ENCODE data around the gene TRAPPC5. TPM values are rescaled to one million over a fixed set of nuclear protein-coding genes. Genes with fewer than 3 reads are reported as not detected.

The TRAPPC5 gene
- total and polyA plus RNA-seq, 2 experiments from 2014 or later = 78.3 to 252 TPM

- TF ChIP-seq ZNF462 (CRISPR knock-in tag; IDR thresholded peaks at IDR 0.05) = no peak
- no peak for TF ChIP-seq STAT1 (IDR thresholded peaks at IDR 0.05; ENCODE audit: unreplicated experiment)
- no peak for TF ChIP-seq EZH2phosphoT487 (IDR thresholded peaks at IDR 0.05; ENCODE audit: unreplicated experiment)
Observed at GRCh38 chr19:7644550-7644877, 36.1 kb upstream of the TRAPPC5 start (continued).

- H3K36me3 Mint-ChIP-seq (ENCODE audit: low read depth) = peaks cover 3% of the 10 kb centered on the region; the same call in 1 of the 3 replicates
- H3K4me1 Mint-ChIP-seq = no peaks in the 10 kb centered on the region
- no peak overlapping the region for H3K27ac Mint-ChIP-seq
- DNase-seq (ENCODE audit: low spot score) (no peak), ATAC-seq (no peak)
- H3K9me2 ChIP-seq (ENCODE audit: insufficient read depth) = no peaks in the 10 kb centered on the region
- H4K20me1 ChIP-seq (replicated peaks; ENCODE audit: insufficient read depth) = no peaks in the 10 kb centered on the region; the same call in 1 of the 2 replicates
- H3K4me3 Mint-ChIP-seq = no peak overlapping the region
- H3K4me3 ChIP-seq = no peak overlapping the region
- peaks cover 2% of the 10 kb centered on the region for H3F3A ChIP-seq (replicated peaks; ENCODE audit: low read depth)
- no peaks in the 10 kb centered on the region for H3K36me3 ChIP-seq (ENCODE audit: insufficient read depth)
- no peaks in the 10 kb centered on the region for H3K79me2 ChIP-seq (replicated peaks; ENCODE audit: insufficient read depth)
- no peaks in the 10 kb centered on the region for H3K27me3 ChIP-seq (ENCODE audit: insufficient read depth)
- H3K9me3 Mint-ChIP-seq = no peaks in the 10 kb centered on the region
- peaks cover 10% of the 10 kb centered on the region for H3K27me3 Mint-ChIP-seq (ENCODE audit: insufficient read depth, low read depth, poor library complexity)
- no peaks in the 10 kb centered on the region for H3K4me1 ChIP-seq (ENCODE audit: insufficient read depth)
- H3K27ac ChIP-seq (ENCODE audit: low read depth) = no peak overlapping the region
- H3K4me2 ChIP-seq = no peak overlapping the region
- no peak overlapping the region for H2AFZ ChIP-seq
- TF ChIP-seq NANOG (IDR thresholded peaks at IDR 0.05; ENCODE audit: borderline replicate concordance) = no peak
- TF ChIP-seq CTCF (conservative IDR thresholded peaks at IDR 0.05; ENCODE audit: low read depth in 2 of 2) = no peak
- TF ChIP-seq EZH2phosphoT487 (IDR thresholded peaks at IDR 0.05; ENCODE audit: unreplicated experiment) = no peak
- TF ChIP-seq POLR2AphosphoS5 (IDR thresholded peaks at IDR 0.05; ENCODE audit: low read depth) = no peak
- no peak for TF ChIP-seq REST (IDR thresholded peaks at IDR 0.05; ENCODE audit: unreplicated experiment)
Observed at GRCh38 chr19:7645163-7645562, 35.5 kb upstream of the TRAPPC5 start.
